Right lobe of liver (tissue), 4 donors: ENCODE data around the gene PILRA.

Experiments
- POLR2A ChIP-seq: fragments of 450-650 bp; IDR thresholded peaks from one replicate; pipeline ENCODE4 v1.6.1; 2017; ENCODE audit warnings: antibody characterized with exemption, mild to moderate bottlenecking
- TF ChIP-seq, protein P1 (sequence below), 4 donors: fragments of 200-600 bp in 3 of 4; fragments of 450-650 bp in 1 of 4; IDR thresholded peaks; one replicate each; pipeline versions ENCODE4 v1.5.1 to v1.8.0; 2016 to 2022; ENCODE audit warnings: antibody characterized with exemption in 4 of 4, mild to moderate bottlenecking in 2 of 4
- donor health status: DM: no; HTN: no; CAD: no.
- donor health status: DM: no; HTN: no; CAD: no.
- donor health status: DM: no; HTN: yes; CAD: no.

DNA sequence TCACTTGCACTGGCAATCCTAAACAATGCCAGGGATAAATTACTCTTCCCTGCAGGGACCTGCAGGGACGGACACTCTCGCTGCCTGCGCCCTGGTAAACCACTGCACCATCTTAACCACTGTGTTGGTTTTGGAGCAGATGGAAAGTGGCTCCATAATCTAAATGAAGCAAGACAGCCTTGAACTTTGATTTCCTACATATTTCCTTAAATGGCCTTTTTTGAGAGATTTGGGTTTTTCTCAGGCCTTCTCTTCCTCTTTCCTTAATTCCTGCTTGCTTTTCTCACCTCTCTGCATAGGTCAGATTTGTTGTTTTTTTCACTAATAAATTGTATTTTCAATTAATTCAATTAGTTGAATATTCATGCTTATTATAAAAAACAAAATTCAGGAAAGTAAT lies 2.8 kb downstream of the PILRA start:
- TF ChIP-seq, protein P1, sequence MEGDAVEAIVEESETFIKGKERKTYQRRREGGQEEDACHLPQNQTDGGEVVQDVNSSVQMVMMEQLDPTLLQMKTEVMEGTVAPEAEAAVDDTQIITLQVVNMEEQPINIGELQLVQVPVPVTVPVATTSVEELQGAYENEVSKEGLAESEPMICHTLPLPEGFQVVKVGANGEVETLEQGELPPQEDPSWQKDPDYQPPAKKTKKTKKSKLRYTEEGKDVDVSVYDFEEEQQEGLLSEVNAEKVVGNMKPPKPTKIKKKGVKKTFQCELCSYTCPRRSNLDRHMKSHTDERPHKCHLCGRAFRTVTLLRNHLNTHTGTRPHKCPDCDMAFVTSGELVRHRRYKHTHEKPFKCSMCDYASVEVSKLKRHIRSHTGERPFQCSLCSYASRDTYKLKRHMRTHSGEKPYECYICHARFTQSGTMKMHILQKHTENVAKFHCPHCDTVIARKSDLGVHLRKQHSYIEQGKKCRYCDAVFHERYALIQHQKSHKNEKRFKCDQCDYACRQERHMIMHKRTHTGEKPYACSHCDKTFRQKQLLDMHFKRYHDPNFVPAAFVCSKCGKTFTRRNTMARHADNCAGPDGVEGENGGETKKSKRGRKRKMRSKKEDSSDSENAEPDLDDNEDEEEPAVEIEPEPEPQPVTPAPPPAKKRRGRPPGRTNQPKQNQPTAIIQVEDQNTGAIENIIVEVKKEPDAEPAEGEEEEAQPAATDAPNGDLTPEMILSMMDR (IDR thresholded peaks at IDR 0.05): no peak
- TF ChIP-seq POLR2A: no peak
